ENCODE results near the gene FBP2. TPM values are rescaled to one million over a fixed set of nuclear protein-coding genes. Genes with fewer than 3 reads are reported as not detected.

The FBP2 gene
- total RNA-seq, 1 experiment from 2014 or later: not detected

- Histone ChIP-seq H3K9me2 (ENCODE audit: insufficient read depth) (no peaks in the 10 kb centered on the region), H3K4me2 (ENCODE audit: low read length) (no peak overlapping the region), H3K4me3 (replicated peaks in 1 of 2; ENCODE audit: low read depth in 1 of 2, low read length in 2 of 2) (no peak overlapping the region), H3K9me3 (ENCODE audit: control insufficient read depth in 1 of 2, insufficient read depth in 1 of 2, low read depth in 1 of 2, low read length in 2 of 2) (no peaks in the 10 kb centered on the region), H3K27ac (ENCODE audit: low read depth, low read length) (no peak overlapping the region), H3K27me3 (ENCODE audit: insufficient read depth, low read length) (no peaks in the 10 kb centered on the region), H3K4me1 (ENCODE audit: control insufficient read depth in 1 of 2, insufficient read depth in 2 of 2, low read length in 2 of 2) (no peaks in the 10 kb centered on the region), H2AFZ (ENCODE audit: low read depth, low read length, poor library complexity, severe bottlenecking) (no peak overlapping the region), H3K36me3 (ENCODE audit: control insufficient read depth in 1 of 2, insufficient read depth in 2 of 2, low read length in 2 of 2) (no peaks in the 10 kb centered on the region), H3K9ac (ENCODE audit: low read length) (no peak overlapping the region), H3K79me2 (ENCODE audit: insufficient read depth, low read length) (no peaks in the 10 kb centered on the region), H4K20me1 (ENCODE audit: insufficient read depth) (no peaks in the 10 kb centered on the region)
- no peak for TF ChIP-seq REST (IDR thresholded peaks at IDR 0.05; ENCODE audit: low read depth)
- no peak for TF ChIP-seq ZNF274 (IDR thresholded peaks at IDR 0.05; ENCODE audit: low read depth, low read length)
- TF ChIP-seq ATF3 (IDR thresholded peaks at IDR 0.05): no peak
- TF ChIP-seq CTCF (IDR thresholded peaks at IDR 0.05 in 2 of 3, conservative IDR thresholded peaks at IDR 0.05 in 1 of 3; ENCODE audit: borderline replicate concordance in 1 of 3, insufficient read depth in 1 of 3, low read depth in 2 of 3, low read length in 2 of 3): no peak
- no peak for TF ChIP-seq EZH2phosphoT487 (IDR thresholded peaks at IDR 0.05; ENCODE audit: borderline replicate concordance)
- TF ChIP-seq POLR2AphosphoS5 (IDR thresholded peaks at IDR 0.05; ENCODE audit: low read depth, low read length): no peak
- TF ChIP-seq CEBPB (IDR thresholded peaks at IDR 0.05; ENCODE audit: low read depth): no peak
- TF ChIP-seq ZFX (IDR thresholded peaks at IDR 0.05): no peak
- TF ChIP-seq CBX3 (IDR thresholded peaks at IDR 0.05; ENCODE audit: low read depth): no peak
- TF ChIP-seq YY1 (IDR thresholded peaks at IDR 0.05; ENCODE audit: extremely low read depth, insufficient replicate concordance, low read depth, low read length): no peak
- no peak for TF ChIP-seq SRF (IDR thresholded peaks at IDR 0.05; ENCODE audit: low read depth)
- TF ChIP-seq EZH2 (IDR thresholded peaks at IDR 0.05): no peak
- no peak for TF ChIP-seq POLR2A (IDR thresholded peaks at IDR 0.05; ENCODE audit: borderline replicate concordance, extremely low read depth, insufficient read depth, insufficient read length)
- no peak for TF ChIP-seq EGR1 (IDR thresholded peaks at IDR 0.05; ENCODE audit: low read depth)
- TF ChIP-seq JUND (IDR thresholded peaks at IDR 0.05): no peak
- TF ChIP-seq SIN3A (IDR thresholded peaks at IDR 0.05; ENCODE audit: low read depth): no peak
- no peak for TF ChIP-seq ELF1 (IDR thresholded peaks at IDR 0.05; ENCODE audit: borderline replicate concordance, low read depth)
- TF ChIP-seq RAD21 (IDR thresholded peaks at IDR 0.05; ENCODE audit: low read depth): no peak
- TF ChIP-seq FOSL1 (IDR thresholded peaks at IDR 0.05; ENCODE audit: low read depth): no peak
- CTCF ChIA-PET: no interaction called here
- no peak for DNase-seq (ENCODE audit: low read depth, low spot score)
- RAD21 ChIA-PET (ENCODE audit: low non-redundant PET in 1 of 2, low total read pairs in 2 of 2, uncharacterized antibody in 2 of 2, unreplicated experiment in 2 of 2): no interaction called here
- no TSS peak for BruUV-seq (replicated peaks)
- intact Hi-C loops (cut with micrococcal nuclease): no loop called here
- ATAC-seq: no peak
- POLR2A ChIA-PET: no interaction called here
Observed at GRCh38 chr9:94517254-94517653, 76.4 kb downstream of the FBP2 start.
